Fibroblast of skin of left biceps (primary cell): ENCODE data around the gene SNAP25.

Experiments
- DNase-seq, 2 experiments: peaks; one replicate each; pipeline ENCODE4 v3.0.0-alpha.2; 2013; ENCODE audit warnings: low read depth in 2 of 2

Gene SNAP25

DNA sequence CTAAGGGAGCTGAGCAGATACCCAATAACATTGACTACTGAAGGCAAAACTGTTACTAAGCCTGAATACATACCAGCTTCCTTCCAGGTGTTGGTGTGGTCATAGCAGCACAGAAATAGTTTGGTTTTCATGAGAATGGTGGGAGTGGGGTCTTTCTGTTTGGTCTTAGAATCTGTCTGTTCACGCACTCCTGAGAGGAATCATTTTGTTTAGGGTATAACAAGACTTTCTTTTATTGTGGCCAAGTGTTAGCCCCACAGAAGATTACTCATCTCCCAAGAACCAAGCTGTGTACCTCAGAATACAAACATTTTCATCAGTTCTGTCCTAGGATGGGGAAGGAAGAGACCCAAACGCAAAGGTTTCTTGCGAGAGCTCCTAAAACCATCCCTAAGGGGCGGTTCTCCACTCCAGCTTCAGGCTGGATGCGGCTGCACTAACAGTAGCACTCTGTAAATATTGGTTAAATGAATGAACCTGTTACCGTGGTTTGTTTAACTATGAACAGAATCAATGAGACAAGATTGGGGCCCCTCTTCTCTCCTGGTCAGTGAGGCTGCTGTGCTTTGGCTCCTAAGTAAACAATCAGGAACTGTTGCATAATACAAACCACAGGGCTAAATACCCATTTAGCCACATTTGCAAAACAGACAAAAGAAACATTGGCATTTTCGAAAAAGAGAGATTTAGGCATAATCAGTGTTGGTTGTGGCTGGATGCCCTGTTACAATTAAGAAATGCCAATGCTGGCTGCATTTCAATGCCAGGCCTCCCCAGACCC lies 44.9 kb downstream of the SNAP25 start:
- DNase-seq: no peak

- DNase-seq: no peak
Measured at GRCh38 chr20:10264166-10264558, 45.5 kb downstream of the SNAP25 start.

- DNase-seq: no peak
Measured at GRCh38 chr20:10268636-10269035, 50.0 kb downstream of the SNAP25 start.

DNA sequence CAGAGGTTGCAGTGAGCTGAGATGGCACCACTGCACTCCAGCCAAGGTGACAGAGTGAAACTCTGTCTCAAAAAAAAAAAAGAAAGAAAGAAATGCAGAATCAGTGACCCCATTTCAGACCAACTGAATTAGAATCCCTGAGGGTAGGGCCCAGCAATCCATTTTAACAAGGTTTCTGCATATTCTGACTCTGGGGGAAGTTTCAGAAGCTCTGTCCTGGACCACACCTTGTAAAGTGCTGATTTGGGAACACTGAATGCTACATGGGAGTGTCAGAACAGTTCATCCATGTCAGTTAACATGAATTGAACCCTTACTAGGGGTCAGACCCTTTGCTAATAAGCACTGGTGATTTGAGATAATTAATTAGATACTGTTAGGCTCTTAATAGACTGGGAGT lies 52.0 kb downstream of the SNAP25 start:
- DNase-seq: no peak

- no peak for DNase-seq
Measured at GRCh38 chr20:10271494-10272219, 53.0 kb downstream of the SNAP25 start.

DNA sequence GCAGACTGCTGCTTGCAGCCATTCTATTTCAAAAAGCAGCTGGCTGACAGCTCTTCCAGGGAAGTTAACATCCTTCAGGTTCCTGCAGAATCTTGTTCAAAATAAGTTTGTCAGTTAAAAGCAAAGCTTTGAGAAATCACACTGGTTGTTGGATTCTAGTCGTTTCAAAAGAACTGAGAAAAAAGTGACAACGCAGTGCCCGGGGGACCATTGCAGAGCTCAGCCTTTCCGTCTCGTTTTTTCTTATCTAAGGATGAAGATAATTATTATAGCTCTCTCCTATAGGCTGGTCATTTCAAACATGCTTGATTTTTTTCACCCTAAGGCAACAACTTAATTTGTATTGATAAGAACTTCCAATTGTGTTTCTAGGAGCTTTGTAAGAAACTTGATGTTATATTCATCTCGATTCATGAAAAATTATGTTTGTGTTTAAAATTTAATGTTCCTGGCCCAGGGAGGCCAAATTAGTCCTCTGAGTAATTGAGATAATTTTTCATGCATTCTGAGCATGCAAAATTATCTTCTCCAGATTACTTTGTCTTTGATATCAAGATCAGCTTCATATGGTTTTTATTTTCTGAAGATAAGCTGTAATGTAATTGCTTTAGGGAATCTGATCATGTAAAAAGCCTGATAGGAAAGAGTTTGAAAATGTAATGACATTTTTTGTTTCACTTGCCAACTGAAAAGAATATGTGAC lies 58.4 kb downstream of the SNAP25 start:
- DNase-seq: no peak

- no peak for DNase-seq
Measured at GRCh38 chr20:10277616-10278015, 59.0 kb downstream of the SNAP25 start.

- no peak for DNase-seq
Measured at GRCh38 chr20:10278412-10278811, 59.8 kb downstream of the SNAP25 start.

DNA sequence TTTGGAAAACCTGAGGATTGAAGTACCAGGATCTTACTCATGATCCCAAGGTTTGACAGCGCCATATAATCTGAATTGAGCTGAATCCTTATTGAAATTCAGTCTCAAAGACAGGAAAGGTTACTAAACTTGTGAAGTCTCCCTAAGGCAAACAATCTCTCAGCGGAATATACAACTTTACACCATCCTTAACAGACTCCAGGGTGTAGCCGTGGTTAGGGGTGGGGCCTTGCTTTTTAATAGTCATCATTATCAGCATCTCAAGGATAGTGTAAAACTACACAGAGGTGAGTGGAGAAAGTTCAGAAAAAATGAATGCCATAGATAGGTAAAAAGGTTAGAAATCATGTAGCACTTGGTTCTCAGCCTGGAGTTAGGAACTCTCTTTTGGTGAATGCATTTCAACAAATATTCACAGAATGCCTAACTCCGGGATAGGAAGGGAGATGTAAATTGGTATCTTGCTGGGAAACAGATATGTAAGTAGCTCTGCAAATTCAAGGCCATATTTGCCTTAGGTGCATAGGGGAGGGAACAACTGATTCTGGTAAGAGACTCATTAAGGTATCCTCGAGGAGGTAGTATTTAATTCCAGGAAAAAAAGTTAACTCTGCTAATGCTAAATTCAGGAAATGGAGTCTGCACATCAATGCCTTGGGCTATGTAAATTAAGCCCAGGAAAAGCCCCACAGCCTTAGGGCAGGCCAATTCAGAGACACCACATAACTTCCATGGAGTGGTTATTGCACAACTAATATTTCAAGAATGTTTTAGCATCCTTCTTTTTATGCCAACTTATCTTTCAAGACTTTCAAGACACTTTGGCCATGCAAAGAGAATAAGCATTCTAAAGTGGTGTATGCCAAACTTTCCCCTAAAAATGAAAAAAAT lies 61.6 kb downstream of the SNAP25 start:
- DNase-seq: no peak

- no peak for DNase-seq
Measured at GRCh38 chr20:10281911-10282310, 63.3 kb downstream of the SNAP25 start.

- DNase-seq: peak; percentile 40 to 46
Measured at GRCh38 chr20:10282979-10283456, 64.4 kb downstream of the SNAP25 start.

GRCh38 chr20:10286356-10286755 lies 67.7 kb downstream of the SNAP25 start:
- no peak for DNase-seq

DNA sequence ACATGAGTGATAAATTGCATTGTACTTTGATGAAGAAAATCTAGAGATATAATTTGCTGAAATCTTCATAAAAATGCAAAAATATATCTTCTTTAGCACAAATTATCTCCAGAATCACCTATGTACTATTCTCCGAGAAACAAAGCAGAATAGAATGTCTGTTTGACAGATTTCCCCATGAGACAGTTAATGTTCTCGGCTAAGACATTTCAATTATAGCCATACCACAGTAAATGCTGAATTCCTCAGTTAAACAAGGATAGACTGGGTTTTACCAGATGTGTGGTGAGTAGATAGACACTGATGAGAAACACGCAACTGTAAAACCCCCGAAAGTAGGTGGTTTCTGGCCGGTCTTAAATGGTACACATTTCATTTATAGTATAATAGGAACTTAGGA lies 69.8 kb downstream of the SNAP25 start:
- no peak for DNase-seq

- no peak for DNase-seq
Measured at GRCh38 chr20:10288954-10289646, 70.5 kb downstream of the SNAP25 start.

DNA sequence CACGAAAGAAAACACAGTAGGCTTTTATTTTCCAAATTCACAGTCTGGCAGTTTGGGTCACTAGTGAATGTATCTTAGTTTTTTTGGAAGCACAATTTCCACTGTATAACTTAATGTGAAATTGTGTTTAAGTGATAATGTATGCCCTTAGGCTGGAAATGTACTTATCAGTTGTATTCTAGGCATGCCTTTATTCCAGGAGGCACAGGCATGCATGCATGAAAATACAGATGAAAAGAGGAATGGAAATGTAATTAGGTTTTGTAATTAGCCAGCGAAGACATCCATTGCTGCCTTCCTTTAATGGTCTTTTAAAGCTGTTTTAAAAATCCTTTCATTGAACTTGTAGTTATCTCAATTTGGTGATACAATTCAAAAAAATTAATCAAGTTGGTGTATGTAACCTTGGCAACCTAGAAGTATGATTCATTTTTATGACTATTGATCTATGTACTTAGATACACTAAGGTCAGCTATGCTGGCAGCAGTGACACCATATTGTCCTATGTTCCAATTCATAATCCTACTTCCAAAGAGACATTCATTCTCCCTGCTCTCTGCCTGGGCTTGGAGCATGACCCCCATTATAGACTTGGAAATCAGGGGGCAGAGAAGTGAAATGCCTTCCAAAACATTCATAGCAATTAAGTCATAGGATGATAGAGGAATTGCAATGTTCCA lies 73.1 kb downstream of the SNAP25 start:
- no peak for DNase-seq

DNA sequence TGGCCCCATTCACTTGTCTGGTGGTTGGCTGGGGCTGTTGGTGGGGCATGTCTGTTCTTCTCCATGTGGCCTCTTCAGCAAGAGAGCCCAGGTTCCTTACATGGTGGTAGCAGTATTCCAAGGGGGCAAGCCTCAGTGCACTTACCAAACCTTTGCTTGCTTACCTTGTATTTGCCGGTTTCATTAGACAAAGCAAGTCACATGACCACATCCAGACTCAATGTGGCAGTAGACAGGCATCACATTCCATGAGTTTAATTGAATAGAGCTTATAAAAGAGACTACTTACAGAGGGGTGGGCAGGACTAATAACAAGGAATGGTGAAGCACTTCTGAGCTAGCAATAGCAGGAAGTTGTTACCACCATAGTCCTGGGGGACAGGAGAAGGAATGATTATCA lies 78.6 kb downstream of the SNAP25 start:
- no peak for DNase-seq

GRCh38 chr20:10297684-10298240 lies 79.1 kb downstream of the SNAP25 start:
- no peak for DNase-seq

DNA sequence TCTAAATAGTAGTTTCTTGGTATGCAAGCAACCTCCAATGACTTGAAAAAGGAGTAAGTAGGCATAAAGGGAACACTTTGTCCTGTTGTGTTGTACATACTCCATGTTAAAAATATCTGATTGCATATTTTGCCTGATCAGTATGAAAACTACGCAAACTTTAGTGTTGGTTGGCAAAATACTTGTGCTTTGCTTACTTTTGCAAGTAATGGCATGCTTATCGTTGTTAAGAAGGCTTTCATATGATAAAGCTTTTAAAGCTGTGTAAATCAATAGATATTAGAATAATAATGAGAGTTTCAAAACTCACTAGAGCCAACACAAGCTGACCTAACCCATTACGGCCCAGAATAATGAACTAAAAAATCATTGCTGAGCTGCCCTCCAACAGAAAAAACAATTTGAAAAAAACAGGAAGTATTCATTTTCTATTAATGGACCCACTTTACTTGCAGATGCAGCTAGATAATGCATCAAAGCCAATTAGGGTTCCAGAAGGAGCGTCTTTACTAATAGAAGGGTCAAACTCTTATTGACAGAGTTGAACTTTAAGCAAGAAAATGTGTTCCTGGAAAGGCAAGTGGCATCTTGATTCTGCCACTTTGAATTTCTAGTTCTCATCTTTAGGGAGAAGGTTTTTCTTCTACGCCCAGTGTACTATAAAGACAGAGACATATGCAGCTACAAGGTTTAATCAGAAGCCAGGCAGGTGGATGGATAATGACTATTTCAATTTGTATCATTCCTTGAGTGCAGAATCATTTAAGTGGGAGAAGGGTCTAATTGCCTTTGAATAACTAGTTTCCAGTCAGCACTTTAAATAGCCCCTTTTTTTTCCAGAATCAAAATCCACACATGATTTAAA lies 82.2 kb downstream of the SNAP25 start:
- no peak for DNase-seq

GRCh38 chr20:10303852-10304251 lies 85.2 kb downstream of the SNAP25 start:
- DNase-seq: no peak
